DND-41 (cell line): ENCODE measurements around the gene SLC38A10.

Source experiments
- CTCF ChIP-seq: IDR thresholded peaks from 2 replicates; pipeline ENCODE4 v1.5.1; 2012; ENCODE audit warnings: borderline replicate concordance, low read length, moderate library complexity, mild to moderate bottlenecking; ENCODE audit not compliant: poor library complexity, severe bottlenecking; ENCODE audit errors: extremely low read depth
- EZH2 ChIP-seq: IDR thresholded peaks from 3 replicates; pipeline ENCODE4 v1.6.1; 2012; ENCODE audit warnings: borderline replicate concordance, low read depth, mild to moderate bottlenecking, moderate library complexity, low read length, inconsistent platforms; ENCODE audit not compliant: severe bottlenecking

GRCh38 chr17:81233811-81234505 is 61.1 kb downstream of the SLC38A10 start:
- TF ChIP-seq CTCF, result no peak
- TF ChIP-seq EZH2, result no peak
